ENCODE measurements around the gene EMC8. TPM values are rescaled to one million over a fixed set of nuclear protein-coding genes. Genes with fewer than 3 reads are reported as not detected.
"Not testable (repeated sequence)": the region's sequence is repeated elsewhere in the genome, so short reads cannot be mapped to it uniquely, and the experiment has no call there.

The EMC8 gene
- total RNA-seq, 1 experiment from 2014 or later: 158 TPM

DNA sequence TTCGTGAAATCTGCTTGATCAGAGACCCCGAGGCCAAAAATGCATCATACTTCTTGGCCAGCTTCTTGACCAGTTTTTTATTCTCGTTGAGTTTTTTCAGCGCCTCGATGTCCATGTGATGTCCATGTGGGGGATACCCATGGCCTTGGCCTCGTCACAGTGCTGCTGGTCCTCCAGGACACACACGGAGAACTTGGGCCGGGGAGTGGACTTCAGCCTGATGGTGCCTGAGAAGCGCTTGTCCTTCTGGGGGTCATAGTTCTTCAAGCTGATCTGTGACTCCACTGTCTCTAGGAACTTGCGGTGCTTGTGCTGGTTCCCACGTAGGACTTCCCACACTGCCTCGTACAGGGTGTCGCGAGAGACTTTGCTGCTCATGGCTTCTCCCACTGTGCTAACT lies 16.8 kb upstream of the EMC8 start:
- DNase-seq (ENCODE audit: low read depth): no peak

GRCh38 chr16:85812811-85813700 lies 13.7 kb upstream of the EMC8 start:
- DNase-seq (ENCODE audit: low read depth): no peak

- DNase-seq (ENCODE audit: low read depth): no peak
Measured at GRCh38 chr16:85812031-85812807, 12.9 kb upstream of the EMC8 start.

GRCh38 chr16:85810742-85811115 lies 11.4 kb upstream of the EMC8 start:
- no peak for DNase-seq (ENCODE audit: low read depth)

DNA sequence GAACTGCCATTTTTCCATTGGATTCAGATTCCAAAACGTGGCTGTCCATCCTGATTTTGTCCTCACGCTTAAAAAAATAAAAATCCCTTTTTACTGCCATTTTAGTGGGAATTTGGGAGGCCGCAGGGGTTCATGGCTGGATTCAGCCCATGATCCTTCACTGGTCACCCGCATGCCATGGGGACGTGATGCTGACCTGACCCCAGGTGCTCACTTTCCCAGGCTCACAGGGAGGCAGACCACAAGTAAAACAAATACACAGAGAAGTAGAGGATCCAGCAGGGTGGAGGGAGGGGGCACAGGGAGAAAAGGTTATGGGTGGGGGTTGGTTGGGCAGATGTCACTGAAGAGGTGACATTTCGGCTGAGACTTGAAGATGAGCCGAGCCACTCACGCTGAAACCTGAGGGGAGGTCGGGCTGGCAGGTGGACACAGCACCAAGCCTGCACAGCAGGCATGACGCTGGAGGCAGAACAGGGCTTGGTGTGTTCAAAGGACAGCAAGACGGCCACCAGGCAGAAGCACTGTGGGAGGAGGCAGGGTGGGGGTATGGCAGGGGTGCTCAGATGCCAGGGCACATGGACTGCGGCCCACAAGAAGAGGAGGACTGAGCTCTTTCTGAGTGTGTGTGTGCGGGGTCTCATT lies 10.9 kb upstream of the EMC8 start:
- no peak for DNase-seq (ENCODE audit: low read depth)

DNA sequence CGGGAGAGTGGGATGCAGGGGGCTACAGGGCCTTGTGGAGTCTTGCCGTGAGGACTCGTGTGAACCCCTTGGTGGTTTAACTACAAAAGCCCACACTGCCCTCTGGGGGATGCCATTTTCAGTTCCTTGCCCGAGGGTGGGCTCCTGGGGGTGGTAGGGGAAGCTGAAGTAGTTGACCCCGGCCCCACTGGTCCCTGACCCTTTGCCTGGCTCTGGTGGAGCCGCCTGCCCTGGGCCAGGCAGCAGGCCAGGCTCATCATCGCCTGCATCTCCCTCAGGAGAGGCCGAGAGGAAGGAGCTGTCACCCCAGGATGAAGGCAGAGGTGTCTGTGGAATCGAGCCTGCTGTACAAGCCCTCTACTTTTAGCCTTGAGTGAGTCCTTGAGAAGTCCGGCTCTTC lies 10.3 kb upstream of the EMC8 start:
- no peak for DNase-seq (ENCODE audit: low read depth)

- no peak for DNase-seq (ENCODE audit: low read depth)
Measured at GRCh38 chr16:85808926-85809325, 9.6 kb upstream of the EMC8 start.

DNA sequence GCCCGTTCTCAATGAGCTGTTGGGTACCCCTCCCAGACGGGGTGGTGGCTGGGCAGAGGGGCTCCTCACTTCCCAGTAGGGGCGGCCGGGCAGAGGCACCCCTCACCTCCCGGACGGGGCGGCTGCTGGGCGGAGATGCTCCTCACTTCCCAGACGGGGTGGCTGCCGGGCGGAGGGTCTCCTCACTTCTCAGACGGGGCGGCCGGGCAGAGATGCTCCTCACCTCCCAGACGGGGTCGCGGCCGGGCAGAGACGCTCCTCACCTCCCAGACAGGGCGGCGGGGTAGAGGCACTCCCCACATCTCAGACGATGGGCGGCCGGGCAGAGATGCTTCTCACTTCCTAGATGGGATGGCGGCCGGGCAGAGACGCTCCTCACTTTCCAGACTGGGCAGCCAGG lies 8.8 kb upstream of the EMC8 start:
- not testable (repeated sequence) for DNase-seq (ENCODE audit: low read depth)

DNA sequence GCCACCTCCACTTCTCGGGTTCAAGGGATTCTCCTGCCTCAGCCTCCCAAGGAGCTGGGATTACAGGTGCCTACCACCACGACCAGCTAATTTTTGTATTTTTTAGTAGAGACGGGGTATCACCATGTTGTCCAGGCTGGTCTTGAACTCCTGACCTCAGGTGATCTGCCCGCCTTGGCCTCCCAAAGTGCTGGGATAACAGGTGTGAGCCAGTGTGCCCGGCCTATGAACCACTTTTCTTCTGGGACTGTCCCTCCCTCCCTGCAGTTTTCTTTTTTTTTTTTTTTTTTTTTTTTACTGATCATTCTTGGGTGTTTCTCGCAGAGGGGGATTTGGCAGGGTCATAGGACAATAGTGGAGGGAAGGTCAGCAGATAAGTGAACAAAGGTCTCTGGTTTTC lies 8.0 kb upstream of the EMC8 start:
- not testable (repeated sequence) for DNase-seq (ENCODE audit: low read depth)

DNA sequence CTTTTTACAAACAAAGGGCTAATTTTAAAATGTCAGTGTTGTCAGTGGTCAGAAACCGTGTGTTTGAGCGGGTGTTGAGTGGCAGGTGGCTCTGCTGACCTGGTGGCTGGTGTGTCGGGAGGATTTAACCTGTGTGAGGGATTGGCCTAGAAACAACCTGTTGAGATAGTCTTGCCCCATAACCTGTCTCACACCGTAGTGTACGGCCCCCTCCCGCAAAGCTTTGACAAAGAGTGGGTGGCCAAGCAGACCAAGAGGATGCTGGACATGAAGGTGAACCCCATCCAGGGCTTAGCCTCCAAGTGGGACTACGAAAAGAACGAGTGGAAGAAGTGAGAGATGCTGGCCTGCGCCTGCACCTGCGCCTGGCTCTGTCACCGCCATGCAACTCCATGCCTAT lies 7.2 kb upstream of the EMC8 start:
- no peak for DNase-seq (ENCODE audit: low read depth)

DNA sequence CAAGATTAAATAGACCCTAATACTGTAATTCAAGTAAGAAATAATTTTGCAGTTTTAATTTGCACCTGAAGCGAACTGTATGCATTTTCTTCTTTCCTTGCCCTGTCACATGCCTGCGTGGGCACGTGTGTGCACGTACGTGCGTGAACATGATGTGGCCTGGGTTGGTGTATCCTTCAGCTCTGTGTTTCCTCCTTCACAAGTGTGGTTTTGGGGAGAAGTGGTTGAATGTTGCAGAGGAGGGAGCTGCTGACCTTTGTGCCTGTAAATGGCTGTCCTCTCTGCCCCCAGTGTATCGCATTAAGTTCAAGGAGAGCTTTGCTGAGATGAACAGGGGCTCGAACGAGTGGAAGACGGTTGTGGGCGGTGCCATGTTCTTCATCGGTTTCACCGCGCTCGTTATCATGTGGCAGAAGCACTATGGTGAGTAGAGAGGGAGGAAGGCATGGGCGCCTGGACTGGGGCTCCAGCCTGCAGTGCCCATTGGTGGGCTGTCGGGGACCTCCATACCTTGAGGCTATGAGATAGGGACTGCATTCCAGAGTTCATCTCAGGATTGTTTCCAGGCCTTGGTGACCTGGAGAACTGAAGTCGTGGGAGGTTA lies 6.2 kb upstream of the EMC8 start:
- DNase-seq (ENCODE audit: low read depth): no peak

DNA sequence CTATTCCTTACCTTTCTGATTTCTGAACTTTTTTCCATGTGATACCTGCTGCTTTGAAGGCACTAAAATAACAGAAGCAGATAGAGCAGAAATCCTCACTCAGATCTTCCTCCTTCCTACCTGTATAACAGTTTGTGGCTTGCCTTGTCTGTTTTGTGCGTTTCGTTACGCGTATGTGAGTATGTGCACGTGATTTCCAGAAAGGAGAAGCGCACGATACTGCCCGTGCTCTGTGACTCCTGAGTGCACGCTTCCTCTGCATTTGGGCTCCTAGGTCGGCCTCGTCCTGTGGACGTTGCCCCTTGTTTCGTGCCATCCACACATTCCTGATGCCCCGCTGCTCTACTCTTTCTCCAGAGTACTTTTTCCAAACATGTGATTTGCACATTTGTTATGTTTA lies 4.2 kb upstream of the EMC8 start:
- no peak for DNase-seq (ENCODE audit: low read depth)

GRCh38 chr16:85800321-85800669 lies 951 bp upstream of the EMC8 start:
- no peak for DNase-seq (ENCODE audit: low read depth)

GRCh38 chr16:85798901-85799496 lies 345 bp downstream of the EMC8 start:
- no peak for DNase-seq (ENCODE audit: low read depth)

DNA sequence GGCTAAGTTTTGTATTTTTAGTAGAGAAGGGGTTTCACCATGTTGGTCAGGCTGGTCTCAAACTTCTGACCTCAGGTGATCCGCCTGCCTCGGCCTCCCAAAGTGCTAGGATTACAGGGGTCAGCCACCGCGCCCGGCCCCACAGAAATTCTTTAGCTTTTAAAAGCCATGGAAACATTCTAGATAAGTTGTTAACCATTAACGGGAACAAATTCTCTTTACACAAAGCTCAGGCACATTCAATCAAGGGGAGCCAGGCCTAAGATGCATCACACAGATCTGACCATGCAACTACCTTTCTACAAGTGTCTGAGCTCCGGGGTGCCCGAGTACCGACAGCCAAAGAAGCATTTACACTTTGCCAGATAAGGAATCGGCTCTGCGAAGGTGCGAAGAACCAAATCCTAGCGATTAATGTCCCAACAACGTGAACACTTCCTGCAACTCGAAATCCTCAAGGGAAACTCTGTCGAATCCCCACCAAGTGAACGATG lies 1.0 kb downstream of the EMC8 start:
- DNase-seq (ENCODE audit: low read depth): no peak

- no peak for DNase-seq (ENCODE audit: low read depth)
Measured at GRCh38 chr16:85796599-85796998, 2.7 kb downstream of the EMC8 start.

GRCh38 chr16:85796152-85796551 lies 3.2 kb downstream of the EMC8 start:
- DNase-seq (ENCODE audit: low read depth): no peak

GRCh38 chr16:85794696-85795095 lies 4.6 kb downstream of the EMC8 start:
- no peak for DNase-seq (ENCODE audit: low read depth)

- no peak for DNase-seq (ENCODE audit: low read depth)
Measured at GRCh38 chr16:85793662-85794298, 5.6 kb downstream of the EMC8 start.

DNA sequence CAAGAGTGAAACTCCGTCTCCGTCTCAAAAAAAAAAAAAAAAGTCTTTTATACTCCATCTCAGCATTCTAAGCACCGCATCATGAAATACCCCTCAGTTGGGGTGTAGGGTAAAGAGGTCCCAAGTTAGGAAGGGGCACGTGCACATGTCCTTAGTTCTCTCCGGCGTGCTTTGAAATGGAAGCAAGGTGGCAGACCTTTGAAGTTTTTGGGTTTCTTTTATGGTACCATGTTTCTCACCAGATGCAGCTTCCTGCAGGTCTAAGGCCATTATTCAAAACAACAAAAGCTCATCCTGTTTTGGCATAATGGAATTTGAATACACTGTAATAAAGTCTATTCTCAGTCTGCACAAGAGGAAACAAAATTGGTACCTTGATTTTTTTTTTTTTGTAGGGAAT lies 9.6 kb downstream of the EMC8 start:
- no peak for DNase-seq (ENCODE audit: low read depth)

DNA sequence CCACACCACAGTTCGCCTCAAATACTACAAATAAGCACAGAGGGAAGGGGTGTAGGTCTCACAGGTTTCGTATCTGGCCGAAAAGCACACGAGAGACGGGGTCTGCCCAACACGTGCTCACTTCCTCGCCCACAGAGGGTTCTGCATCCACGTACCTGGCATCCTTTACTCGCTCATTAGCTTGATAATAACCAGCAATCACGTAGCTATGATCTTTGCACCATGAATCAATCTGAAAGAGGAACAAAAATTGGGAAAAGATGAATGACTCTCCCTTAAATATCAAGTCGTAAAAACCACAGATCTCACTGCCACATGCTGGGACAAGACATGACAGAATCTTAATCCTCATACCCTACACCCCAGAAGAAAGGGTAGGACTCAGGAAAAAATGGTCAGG lies 10.5 kb downstream of the EMC8 start:
- DNase-seq (ENCODE audit: low read depth): no peak
